Measurements from ENCODE around the gene GDF10. TPM values are rescaled to one million over a fixed set of nuclear protein-coding genes. Genes with fewer than 3 reads are reported as not detected.

The GDF10 gene
- total RNA-seq, 1 donor from 2014 or later, result not detected

DNA sequence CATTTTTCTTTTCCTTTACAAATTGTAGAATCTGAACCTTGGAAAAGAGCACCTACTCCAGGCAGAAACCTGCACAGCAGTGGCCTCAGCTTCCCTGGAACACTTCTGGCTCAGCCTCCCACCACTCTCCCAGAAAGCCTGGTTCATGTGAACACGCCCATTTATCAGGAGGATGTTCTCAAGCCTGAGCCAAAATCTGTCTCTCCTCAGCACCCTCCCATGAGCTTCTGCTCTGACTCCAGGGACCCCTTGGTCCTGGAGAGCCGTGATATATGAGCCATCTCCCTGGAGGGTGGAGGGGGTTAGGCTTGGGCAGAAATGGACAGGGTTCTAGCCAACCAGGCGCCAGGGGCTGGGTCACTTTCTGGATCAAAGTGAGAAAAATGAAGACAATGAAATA is 32.4 kb downstream of the GDF10 start:
- FAIRE-seq, result no peak
- H3K36me3 ChIP-seq (ENCODE audit: control insufficient read depth, insufficient read depth, low read length), result no peaks in the 10 kb centered on the region
- H3K4me3 ChIP-seq (ENCODE audit: low read depth, low read length), result no peak overlapping the region
- H3K27me3 ChIP-seq (ENCODE audit: control insufficient read depth, insufficient read depth, low read length), result peaks cover 2% of the 10 kb centered on the region
- DNase-seq (ENCODE audit: low read depth), result no peak
- TF ChIP-seq, protein P1, sequence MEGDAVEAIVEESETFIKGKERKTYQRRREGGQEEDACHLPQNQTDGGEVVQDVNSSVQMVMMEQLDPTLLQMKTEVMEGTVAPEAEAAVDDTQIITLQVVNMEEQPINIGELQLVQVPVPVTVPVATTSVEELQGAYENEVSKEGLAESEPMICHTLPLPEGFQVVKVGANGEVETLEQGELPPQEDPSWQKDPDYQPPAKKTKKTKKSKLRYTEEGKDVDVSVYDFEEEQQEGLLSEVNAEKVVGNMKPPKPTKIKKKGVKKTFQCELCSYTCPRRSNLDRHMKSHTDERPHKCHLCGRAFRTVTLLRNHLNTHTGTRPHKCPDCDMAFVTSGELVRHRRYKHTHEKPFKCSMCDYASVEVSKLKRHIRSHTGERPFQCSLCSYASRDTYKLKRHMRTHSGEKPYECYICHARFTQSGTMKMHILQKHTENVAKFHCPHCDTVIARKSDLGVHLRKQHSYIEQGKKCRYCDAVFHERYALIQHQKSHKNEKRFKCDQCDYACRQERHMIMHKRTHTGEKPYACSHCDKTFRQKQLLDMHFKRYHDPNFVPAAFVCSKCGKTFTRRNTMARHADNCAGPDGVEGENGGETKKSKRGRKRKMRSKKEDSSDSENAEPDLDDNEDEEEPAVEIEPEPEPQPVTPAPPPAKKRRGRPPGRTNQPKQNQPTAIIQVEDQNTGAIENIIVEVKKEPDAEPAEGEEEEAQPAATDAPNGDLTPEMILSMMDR (IDR thresholded peaks at IDR 0.05; ENCODE audit: insufficient read depth, low read length, severe bottlenecking), result no peak

DNA sequence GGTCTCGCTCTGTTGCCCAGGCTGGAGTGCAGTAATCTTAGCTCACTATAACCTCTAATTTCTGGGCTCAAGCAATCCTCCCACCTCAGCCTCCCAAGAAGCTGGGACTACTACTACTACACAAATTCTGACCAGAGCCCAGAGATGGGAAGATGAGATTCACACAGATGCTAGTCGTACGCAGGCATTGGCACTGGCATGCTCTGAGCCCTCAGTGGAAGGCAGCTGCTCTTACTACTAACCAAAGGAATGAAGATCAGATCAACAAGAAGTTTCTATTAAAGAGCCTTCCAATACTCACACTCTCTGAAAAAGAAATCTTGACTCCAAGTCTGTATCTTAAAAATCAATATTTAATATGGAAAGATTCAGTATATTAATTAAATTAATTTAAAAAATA is 32.9 kb downstream of the GDF10 start:
- H3K4me3 ChIP-seq (ENCODE audit: low read depth, low read length), result no peak overlapping the region
- no peaks in the 10 kb centered on the region for H3K36me3 ChIP-seq (ENCODE audit: control insufficient read depth, insufficient read depth, low read length)
- H3K27me3 ChIP-seq (ENCODE audit: control insufficient read depth, insufficient read depth, low read length), result peaks cover 2% of the 10 kb centered on the region
- no peak for DNase-seq (ENCODE audit: low read depth)
- no peak for FAIRE-seq
- TF ChIP-seq, protein P1 (IDR thresholded peaks at IDR 0.05; ENCODE audit: insufficient read depth, low read length, severe bottlenecking), result no peak

DNA sequence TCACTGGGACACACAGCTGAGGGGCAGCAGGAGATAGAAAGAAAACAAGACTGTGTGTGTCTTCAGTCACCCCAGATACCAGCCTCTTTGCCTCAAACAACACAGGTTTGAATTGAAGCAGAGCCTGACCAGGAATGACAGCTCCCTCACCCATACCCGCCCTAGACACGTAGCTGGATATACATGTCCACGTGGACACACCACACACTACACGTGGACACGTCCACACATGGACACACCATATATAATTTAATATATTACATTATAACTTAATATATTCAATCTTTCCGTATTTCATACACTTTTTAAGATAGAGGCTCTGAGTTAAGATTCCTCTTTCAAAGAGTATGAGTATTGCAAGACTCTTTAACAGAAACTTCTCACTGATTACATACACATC is 33.5 kb downstream of the GDF10 start:
- FAIRE-seq (no peak), DNase-seq (ENCODE audit: low read depth) (no peak)
- H3K4me3 ChIP-seq (ENCODE audit: low read depth, low read length), result no peak overlapping the region
- peaks cover 2% of the 10 kb centered on the region for H3K27me3 ChIP-seq (ENCODE audit: control insufficient read depth, insufficient read depth, low read length)
- TF ChIP-seq, protein P1 (IDR thresholded peaks at IDR 0.05; ENCODE audit: insufficient read depth, low read length, severe bottlenecking), result no peak
- no peaks in the 10 kb centered on the region for H3K36me3 ChIP-seq (ENCODE audit: control insufficient read depth, insufficient read depth, low read length)

DNA sequence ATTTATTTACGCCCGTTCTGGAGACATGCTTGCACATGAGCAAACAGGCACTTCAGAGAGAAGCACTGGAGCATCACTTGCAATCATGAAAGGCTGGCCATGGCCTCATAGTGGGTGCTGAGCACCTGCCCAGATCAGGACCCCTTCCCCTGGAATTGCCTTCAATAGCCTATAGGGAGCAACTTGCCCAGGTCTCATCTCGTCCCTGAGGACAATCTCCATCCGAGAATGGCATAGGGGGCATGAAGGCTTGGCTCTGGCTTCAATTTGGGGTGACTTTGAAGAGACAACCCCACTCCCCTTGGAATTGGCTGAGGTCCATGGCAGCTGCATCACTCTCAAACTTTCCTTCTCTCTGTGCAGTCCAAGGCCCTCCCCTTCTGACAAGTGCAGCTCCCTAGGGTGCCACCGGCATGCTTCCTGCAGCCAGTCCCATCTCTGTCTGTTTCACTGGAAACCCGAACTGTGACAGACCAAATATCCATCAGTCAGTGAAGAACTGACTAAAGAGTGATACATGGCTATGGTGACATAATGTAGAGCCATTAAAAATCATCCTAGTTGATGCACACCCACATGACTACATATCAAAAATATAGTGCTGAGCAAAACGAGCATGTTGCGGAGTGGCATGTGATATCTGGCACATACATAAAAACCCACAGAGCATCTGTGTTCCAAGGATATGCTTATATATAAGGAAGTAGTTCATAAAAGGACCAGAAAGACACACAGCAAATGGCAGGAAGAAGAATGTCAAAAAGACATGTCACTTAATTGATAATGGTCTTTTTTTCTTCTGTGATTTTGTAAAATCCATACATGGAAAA is 34.7 kb downstream of the GDF10 start:
- TF ChIP-seq, protein P1 (IDR thresholded peaks at IDR 0.05; ENCODE audit: insufficient read depth, low read length, severe bottlenecking), result no peak
- Histone ChIP-seq H3K27me3 (ENCODE audit: control insufficient read depth, insufficient read depth, low read length) (peaks cover 2% of the 10 kb centered on the region), H3K36me3 (ENCODE audit: control insufficient read depth, insufficient read depth, low read length) (no peaks in the 10 kb centered on the region), H3K4me3 (ENCODE audit: low read depth, low read length) (no peak overlapping the region)
- no peak for DNase-seq (ENCODE audit: low read depth)
- FAIRE-seq, result no peak

DNA sequence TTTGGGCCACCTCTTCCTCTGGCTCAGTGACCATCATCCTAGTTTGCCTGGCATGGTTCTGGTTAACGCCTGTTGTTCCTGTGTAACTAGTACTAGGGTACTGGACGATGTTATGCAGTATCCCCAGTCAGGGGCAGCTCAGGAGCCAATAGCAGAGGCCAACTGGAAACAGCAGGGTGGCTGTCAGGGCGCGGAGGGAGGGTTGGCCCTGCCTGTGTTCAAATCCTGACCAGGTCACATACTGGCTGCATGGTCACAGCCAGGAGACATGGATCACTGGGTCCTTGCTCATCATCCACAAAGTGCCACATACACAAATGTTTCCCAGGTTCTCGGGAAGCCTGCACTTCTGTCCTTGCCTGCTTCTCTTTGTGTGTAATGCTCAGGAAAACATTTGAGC is 35.9 kb downstream of the GDF10 start:
- TF ChIP-seq, protein P1 (IDR thresholded peaks at IDR 0.05; ENCODE audit: insufficient read depth, low read length, severe bottlenecking), result no peak
- Histone ChIP-seq H3K27me3 (ENCODE audit: control insufficient read depth, insufficient read depth, low read length) (peaks cover 2% of the 10 kb centered on the region), H3K36me3 (ENCODE audit: control insufficient read depth, insufficient read depth, low read length) (no peaks in the 10 kb centered on the region), H3K4me3 (ENCODE audit: low read depth, low read length) (no peak overlapping the region)
- FAIRE-seq (no peak), DNase-seq (ENCODE audit: low read depth) (no peak)
